SIG-M5 treated with dmso at 0.1 percent for 504 hours (cell line): ENCODE data around the gene TPX2.

Experiments
- DNase-seq: peaks from one replicate; lab custom pipeline; 2025; ENCODE audit not compliant: unreplicated experiment; lab: John Stamatoyannopoulos, UW

Gene TPX2

DNA sequence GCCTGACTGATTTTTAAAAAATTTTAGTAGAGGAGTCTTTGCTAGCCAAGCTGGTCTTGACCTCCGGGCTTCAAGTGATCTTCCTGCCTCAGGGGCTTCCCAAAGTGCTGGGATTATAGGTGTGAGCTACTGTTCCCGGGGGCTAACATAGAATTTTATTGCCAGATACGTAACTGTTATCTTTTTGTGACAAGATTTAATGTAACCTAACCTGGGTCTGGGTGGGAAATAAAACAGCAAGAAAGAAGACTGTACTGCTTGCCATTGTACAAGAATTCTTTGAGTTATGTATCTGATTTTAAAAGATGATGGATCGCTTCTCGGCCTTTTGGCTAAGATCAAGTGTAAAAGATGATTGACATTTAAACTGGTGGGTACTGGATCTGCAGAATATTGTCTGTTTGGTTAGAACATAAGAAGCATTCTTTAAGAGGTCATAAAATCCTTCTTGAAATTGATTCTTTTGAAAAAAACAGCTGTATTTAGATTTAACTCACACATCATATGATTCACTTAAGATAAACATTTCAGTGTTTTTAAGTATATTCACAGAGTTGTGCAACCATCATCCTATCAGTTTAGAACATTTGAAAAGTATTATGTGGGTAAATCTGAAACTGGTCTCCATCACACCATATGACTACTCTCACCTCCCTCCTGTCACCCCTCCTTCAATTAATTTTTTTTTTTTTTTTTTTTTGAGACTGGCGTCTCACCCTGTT, 21.6 kb downstream of the TPX2 start:
- no peak for DNase-seq

- DNase-seq, result no peak
Measured at GRCh38 chr20:31764641-31765305, 25.7 kb downstream of the TPX2 start.

GRCh38 chr20:31767805-31768204, 28.7 kb downstream of the TPX2 start:
- DNase-seq, result no peak

- no peak for DNase-seq
Measured at GRCh38 chr20:31769681-31770080, 30.6 kb downstream of the TPX2 start.

GRCh38 chr20:31770243-31770642, 31.2 kb downstream of the TPX2 start:
- DNase-seq, result no peak

DNA sequence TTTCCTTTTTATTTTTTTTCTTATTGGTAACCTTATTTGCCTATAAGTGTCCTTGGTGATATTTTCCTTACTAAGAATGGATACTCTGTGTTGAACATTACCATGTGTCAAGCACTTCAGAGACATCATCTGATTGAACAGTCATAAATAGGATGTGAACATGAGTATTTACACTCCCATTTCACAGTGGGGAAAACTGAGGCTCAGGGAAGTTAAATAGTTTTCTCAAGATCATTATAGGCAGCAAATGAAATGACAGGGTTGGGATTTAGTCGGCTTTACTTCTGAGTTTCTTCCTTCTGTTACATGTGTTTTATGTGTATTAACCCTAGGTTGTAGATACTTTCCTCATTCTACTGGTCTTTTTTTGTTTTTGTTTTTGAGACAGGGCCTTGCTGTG, 35.3 kb downstream of the TPX2 start:
- DNase-seq, result no peak

- no peak for DNase-seq
Measured at GRCh38 chr20:31780839-31781238, 41.7 kb downstream of the TPX2 start.

GRCh38 chr20:31781945-31782344, 42.9 kb downstream of the TPX2 start:
- DNase-seq, result no peak

DNA sequence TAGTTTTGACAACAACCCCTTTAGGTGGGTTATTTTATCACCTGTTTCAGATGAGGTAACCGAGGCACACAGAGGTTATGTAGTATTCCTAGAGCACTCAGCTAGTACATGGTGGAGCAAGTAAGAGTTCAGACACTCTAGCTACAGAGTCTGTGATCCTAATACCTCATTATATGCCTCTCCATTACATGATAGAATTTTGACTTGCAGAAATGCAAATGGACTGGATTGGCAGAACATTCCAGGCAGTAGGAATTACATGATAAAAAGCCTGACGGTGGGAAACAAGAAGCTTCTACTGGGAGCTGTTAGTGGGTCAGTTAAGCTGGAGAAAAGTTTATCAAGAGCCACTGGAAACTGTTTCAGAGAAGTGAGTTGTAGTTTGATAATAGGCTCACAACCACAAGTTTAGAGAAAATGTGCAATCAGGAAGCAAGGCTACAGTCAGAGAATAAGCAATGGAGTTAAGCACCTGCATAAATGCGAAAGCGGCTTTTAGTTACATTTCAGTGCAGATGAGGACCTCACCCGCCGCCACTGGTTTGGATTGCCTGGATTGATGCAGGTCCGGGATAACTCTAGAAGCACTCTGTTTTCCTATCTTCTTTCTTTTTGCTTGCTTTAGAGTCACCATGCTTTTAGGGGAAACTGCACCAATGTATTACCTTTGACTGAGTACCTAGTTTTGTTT, 45.4 kb downstream of the TPX2 start:
- no peak for DNase-seq

DNA sequence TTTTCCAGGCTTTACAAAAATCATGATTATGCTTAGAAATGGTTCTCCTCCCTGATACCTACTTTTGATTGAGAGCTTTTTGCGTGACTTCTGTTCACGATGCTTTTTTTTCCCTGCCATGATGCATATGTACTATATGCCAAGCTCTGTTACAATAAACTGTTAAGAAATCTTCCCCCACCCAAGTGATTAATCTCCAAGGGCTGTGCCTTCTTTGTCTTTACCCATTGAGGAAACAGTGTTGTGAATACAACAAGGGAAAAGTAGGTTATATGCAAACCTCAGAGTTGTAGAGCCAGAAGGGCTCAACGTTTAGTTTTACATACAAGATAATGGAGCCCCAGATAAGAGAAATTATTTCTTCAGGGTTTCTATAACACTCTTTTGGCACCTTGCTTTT, 46.0 kb downstream of the TPX2 start:
- DNase-seq, result no peak

DNA sequence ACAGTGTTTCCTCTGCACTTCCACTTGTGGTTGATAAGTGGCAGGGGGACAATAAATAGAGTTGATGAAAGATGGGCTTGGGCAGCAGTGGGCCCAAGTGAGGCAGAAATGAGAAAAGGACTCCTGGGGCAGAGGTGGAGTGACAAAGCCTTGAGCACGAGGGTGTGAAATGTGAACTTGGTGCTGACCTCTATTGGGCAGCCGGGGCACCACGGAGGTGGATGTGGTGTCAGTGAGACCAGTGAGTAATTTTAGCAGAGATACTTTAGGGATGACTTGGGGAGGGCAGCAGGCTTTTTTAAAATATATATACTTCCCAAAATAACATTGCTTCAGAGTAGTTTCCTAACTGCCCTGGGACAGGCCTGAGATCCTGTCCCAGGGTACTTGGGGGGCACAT, 49.5 kb downstream of the TPX2 start:
- no peak for DNase-seq

GRCh38 chr20:31790401-31790800, 51.3 kb downstream of the TPX2 start:
- no peak for DNase-seq

- no peak for DNase-seq
Measured at GRCh38 chr20:31797364-31797763, 58.3 kb downstream of the TPX2 start.

DNA sequence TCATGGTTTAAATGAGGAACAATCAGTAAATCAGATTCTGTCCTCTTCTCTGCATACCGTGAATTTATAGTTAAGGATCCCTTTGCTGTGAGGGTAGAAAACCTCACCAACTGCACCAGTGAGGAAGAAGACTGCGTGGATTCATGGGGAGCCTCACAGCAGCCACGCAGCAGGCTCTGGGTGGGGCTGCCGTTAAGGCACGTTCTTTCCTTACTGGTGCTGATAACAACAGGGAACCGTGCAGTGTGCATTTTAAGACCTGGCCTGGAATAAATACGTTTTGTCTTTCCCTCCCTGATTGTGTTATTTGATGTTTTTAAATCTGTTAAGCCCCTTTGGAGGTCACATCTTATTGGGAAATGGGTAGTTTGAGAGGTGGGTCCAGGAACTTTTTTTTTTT, 62.4 kb downstream of the TPX2 start:
- DNase-seq, result no peak

DNA sequence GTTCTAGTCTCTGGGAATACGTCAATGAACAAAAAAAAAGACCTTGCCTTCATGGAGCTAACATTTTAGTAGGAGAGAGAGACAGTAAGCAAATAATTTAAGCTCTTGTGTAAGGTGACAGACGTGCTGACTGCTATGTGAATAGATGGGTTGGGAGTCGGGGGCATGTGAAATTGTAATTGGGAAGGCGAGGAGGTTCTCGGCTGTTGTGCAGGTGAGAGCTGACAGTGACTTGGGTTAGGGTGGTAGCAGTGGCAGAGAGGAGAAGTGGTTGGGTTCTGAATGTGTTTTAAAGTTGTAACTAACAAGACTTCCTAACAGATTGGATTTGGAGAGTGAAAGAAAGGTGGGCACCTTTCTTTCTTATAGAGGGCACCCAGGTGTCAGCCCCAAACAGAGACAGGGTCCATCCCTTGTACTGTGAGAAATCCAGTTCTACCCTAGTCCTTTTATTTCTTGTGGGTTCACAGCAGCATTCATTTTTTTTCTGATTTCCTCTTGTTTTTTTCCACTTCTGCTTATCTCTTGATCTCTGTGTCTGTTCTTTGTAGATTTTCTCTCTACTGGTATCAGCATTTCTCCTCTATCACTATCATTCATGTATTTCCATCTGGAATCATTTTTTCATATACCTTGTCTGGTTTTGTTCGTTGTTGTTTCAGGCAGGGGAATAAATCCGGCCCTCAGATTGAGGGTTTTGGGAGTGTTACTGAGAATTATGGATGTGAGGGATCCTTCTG, 64.6 kb downstream of the TPX2 start:
- DNase-seq, result no peak

DNA sequence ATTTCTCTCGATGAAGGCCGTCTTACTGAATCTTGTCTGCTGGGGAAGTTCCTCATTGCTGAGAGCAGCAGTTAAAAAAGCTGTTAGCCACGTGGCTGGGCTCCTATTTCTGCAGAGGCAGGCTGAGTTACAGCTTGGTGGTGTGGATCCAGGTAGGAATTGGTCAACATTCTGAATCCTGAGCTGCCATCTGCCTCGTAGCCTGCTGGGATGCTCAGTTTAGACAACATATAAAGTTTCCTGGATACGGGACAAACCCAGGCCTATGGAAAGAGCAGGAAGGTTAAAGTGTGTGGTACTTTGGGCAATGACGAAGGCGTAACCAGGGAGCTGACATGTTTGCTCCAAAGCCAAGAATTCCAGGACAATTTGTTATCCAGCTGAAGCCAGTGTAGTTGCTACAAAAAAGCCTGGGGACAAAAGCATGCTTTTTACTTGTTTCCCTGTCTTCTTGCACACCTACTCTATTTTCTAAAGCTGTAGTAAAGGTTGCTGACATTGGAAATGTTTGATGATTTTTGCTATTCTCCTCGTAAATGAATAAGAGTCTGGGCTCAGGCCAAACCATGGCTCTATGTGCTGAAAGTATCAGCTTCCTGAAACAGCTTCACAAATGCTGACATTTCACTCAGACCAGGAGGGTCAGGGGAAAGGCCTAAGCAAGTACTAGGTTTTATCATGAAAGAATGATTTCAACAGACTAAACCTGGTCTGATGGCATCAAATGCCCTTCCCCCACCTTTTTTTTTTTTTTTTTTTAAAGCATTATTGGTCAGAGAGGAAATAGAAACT, 67.7 kb downstream of the TPX2 start:
- DNase-seq, result no peak

DNA sequence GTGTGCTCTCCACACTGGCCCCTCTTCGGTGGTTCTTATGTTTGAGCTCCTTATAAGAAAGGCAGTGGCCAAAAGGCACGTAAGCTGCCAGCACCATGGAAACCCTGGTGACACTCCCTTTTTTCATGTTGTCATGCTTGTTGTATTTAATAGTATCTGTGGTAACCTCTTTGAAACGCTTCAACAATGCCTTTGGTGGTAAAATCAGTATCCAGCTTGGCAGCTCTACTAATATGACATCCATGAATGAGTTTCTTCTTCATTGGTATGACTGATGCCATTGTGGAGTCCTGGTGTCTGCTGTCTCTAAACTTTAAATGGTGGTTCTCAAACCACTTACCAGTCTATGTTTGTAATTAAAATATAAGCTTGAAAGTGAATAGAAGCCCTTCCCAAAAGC, 69.4 kb downstream of the TPX2 start:
- no peak for DNase-seq

GRCh38 chr20:31809661-31810060, 70.6 kb downstream of the TPX2 start:
- DNase-seq, result no peak

GRCh38 chr20:31811198-31811597, 72.1 kb downstream of the TPX2 start:
- DNase-seq, result no peak

DNA sequence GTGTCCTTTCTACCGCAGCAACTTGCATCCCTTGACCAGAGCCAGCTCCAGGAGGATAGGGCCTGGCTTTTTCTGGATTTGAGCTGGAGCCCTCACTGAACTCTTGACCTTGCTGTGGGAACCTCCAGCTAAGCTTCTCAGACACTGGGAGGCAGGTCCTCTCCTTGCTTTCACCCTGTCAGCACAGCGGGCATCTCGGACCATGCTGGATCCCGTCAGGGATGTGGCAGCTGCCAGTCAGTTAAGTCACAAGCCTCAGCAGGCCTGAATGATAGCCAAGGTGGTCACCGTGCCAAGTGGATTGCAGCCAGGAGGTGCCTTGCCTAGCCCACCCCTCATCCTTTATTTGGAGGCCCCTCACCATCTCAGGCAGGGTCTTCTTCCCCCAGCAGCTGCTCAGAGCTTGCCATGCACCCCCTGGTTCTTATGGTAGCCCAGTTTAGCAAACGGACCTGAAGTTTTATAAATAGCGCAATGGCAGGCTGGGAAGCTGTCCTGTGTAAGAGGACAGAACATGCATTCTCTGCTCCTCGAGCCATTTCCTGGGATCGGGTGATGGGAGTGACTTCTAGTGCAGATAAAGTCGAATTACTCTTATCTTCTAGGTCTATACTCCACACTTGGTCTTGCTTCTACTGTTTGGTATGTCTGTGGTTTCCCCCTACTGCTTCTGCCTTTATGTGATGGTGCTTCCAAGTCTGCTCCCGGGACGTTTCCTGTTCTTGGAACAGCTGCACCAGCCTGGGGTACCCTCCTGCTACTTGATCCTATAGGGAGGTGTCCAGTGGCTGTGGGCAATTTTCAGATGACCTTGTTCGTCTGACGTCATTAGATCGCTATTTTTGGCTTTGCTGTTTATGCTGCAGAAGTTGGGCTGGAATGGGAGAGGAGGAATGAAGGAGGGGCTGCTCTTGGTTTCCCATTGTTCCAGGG, 73.0 kb downstream of the TPX2 start:
- no peak for DNase-seq
